Stimulated activated CD4-positive, alpha-beta T cell treated with anti-CD3 and anti-CD28 coated beads, Interleukin-1b, Interleukin-23, amount 100 ng/mL, for 48 hours (primary cell): Measurements from ENCODE around the gene STAT4.

Source experiments
- DNase-seq: peaks from one replicate; pipeline ENCODE4 v3.0.0-alpha.2; 2020

The STAT4 gene

DNA sequence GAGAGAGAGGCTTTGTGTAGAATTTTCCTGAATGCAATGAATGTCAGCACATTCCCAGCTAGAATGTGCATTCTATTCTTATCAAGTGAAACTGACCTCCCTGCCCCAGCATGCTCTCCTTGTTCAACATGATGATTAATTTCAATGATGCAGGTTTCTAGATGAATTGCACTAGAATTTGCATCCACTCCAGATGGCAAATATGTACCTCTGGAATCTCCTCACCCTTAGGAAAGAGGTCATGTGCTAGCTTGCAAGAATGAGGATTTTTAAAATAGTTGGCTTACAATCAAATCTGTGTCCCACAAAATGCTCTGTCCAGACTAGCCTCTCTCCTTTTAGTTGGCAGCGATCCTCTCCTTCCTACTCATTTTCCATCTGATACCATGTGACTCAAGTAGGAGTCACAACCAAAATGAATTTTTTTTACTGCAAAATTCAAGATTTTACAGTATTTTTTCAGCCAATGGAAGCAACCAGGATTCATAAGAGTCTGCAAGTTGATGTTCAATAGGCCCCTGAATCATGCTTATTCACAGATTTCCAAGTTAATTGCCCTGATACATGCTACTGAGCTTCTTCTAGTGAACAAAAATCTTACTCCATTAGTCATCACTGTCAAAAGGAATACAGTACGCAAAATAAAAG lies 21.0 kb upstream of the STAT4 start:
- no peak for DNase-seq

DNA sequence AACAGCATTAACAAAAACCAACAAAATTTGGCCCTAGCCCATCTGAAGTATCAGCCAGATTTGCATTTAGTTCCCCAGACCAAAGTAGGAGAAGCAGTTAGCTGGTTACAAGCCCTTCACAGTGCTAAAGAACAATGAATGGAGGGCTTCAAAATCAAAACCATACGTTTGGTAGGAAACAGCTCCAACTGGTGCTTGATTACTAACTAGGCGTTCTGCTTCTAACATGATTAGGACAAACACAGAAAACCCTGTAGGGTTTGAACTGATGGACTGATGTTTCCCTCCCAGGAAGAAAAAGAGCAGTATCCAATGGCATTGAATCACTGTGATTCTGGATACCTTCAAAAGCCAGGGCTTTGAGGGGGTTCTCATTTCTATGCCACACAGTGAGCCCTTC lies 20.5 kb upstream of the STAT4 start:
- no peak for DNase-seq

DNA sequence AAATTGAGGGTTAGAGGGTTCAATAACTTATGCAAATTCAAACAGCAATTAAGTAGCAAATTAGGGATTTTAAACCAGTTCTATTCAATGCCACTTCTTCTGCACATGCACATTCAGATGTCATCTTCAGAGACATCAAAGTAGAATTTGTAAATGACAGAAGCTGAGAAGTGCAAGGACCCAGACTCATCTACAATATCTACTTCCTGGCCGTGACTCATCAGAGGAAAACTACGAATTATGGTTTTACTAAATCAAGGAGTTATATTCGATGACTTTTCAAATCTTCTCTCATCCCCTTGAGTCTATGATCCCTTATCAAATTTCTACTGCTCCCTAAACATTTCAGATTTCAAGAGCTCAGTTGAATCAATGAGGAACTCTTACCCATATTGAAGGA lies 20.0 kb upstream of the STAT4 start:
- no peak for DNase-seq

DNA sequence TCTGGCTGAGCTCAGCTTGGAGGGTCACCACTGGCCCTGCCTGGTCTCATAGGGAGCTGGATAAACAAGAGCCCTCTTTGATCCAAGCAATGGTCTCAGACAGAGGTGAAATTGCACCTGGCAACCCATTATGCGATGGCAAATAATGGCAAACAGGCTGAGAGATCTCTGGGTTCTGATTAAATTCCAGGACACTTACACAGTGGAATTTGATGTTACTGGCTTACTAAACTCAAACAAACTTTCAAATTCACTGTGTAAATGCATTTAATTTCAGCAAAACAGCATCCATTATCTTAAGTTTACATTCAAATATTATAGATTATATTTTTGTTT lies 19.5 kb upstream of the STAT4 start:
- DNase-seq: no peak

DNA sequence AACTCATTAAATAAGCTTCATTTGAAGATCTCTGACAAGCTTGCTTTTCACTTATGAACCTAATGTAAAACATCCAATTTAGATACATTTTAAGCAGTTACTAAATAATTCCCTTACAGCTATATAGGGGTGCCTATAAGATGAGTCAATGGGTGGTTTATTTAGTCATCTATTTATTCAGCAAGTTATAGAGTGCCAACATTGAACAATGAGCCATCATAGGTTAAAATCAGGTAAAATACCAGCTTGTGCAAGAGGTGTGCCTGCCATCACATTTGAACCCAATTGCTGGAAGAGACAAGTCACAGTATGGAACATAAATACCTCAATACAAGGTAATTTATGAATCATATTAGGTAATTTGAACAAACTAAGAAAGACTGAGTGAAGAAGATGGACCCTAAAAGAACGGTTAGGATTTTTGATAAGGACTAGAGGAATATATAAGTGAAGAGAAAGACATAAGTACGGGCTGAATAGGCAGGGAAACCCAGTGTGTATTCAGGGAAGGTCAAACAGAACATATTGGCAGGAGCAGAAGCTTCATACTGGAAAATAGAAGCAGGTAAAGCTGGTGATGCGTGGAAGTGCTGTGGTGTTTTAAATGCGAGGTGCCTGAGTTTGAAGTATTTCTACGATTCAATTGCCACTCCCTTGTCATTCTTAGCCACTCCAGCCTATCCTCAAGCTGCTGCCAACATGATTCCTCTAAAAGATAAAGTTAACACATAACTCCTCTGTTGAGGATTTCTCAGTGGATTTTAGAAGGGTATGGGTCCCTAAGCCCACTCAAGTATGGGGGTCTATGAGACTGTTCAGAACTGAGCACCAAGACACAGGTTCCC lies 18.9 kb upstream of the STAT4 start:
- no peak for DNase-seq

DNA sequence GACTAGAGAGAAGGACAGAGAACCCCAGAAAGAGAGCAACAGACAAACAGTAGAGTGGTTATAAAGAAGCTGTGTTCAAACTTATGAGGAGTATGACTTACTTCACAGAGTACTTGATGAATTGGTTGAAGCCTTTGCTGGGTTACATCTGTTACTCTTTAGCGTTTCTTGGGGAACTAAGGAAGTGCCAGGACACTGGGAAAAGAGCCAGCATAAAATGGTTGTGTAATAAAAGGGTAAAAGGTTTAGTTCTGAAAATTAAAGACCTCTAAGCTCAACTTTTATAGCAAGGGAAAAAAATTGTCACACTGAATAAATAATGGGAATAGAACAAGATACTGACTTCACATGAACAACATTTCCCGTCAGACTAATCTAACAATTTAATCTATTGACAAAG lies 17.0 kb upstream of the STAT4 start:
- no peak for DNase-seq

DNA sequence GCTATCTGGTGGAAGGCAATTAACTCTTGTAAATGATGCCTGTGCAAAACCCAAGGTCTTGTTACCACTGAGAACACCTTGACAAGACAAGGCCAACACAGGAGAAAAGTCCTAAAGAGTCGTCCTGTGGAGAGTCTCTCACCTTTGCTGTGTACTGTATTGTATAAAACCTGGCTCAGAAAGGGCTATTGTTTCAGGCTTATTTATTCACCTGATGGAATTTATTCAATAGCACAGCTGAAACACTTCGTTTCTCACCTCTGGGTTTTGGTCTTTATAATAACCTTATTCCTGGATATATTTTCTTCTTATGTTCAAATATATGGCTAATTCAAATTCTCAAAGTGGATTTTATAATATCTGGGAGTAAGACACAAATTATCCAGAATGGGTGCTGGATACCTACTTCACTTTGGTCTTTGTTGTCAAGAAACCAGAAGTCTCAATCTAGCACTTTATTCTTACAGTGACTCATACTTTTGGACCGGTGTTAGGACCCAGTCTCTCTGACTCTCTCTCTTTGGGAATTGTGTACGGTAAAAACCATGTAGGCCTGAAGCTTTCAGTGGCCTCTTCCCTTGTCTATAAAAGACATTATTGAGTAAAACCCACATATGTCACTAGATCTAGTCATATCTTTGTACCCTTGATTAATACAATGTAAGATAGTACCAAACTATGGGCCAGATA lies 16.1 kb upstream of the STAT4 start:
- DNase-seq: no peak

DNA sequence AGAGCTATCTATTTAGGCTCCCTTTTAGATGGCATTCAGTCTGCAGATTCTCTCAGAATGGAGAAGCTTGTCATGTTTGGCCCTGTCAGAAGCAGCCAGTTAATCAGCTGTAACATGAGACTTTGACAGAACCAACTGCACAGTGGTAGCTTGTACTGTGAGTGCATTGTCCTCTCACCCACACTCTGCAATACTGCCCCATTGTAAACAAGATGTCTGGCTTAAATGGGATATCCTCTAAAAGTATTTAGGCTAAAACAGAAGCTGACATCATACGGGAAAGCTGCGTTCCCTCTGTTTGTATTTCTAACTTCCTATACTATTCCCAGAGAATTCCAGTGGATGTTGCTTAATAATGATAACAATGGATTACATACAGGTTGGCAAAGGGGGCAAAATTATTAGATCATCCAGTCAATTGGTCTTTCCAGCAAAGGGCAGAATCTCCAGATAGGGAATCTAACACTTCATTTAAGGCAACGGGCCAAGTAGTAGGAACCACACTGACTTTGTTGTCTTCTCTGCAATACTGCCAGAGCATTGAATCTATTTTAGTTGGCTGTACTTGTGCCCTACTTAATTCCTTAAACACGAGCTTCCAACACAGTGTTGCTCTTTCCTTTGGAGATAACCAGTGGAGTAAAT lies 15.4 kb upstream of the STAT4 start:
- no peak for DNase-seq

DNA sequence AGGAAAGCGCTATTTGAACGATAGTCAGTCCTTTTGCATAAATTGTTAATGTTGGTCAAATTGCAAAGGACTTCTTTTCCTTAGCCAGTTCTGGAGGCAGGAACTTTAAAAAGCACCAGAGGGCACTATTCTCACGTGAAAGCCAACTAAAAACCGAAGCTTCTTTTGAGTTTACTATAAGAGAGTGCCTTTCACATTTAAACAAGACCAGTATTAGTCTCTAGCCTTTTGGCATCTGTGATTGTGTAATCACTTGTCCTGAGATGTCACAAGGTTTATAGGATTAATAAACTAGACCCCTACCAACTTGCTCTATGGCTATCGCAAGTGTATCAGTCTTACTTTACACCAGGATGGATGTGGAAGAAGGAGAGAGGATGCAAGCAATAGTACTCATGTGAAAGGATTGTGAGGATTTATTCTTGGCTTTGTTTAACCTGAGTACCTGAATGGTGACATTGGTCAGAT lies 14.4 kb upstream of the STAT4 start:
- DNase-seq: no peak

DNA sequence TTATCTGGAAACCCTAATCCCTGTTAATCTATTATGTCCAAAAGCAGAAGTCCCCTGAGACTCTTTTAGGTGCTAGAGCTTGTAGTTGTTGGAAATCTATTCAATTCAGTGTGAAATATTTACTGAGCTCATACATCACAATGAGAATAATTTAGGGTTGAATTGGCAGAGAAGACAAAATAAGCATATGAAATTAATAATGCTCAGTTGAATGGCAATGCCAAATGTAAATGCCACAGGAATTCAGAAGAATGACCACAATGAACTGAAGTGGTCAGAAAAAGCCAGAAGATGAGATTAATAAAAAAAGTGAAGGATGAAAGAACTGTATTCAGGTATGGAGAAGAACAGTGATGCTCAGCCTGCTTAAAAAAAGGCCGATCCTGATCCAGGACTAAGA lies 8.0 kb upstream of the STAT4 start:
- no peak for DNase-seq

DNA sequence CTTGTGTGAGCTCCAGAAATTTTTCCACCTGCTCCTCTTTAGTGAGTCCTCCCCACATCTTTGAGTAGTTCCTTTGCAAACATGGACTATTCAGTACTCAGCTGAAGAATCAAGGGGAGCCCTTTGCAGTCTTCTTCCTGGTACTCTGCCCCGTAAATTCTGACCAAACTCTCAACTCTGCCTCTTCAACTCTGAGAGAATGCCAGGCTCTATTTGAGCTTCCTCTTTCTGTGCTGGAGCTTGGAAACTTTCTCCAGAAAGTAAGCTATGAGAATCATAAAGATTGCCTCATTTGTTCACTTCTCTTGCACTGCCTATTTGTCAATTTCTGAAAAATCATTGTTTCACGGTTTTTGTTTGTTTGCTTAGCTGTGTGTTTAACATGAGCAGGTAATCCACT lies 7.4 kb upstream of the STAT4 start:
- no peak for DNase-seq

DNA sequence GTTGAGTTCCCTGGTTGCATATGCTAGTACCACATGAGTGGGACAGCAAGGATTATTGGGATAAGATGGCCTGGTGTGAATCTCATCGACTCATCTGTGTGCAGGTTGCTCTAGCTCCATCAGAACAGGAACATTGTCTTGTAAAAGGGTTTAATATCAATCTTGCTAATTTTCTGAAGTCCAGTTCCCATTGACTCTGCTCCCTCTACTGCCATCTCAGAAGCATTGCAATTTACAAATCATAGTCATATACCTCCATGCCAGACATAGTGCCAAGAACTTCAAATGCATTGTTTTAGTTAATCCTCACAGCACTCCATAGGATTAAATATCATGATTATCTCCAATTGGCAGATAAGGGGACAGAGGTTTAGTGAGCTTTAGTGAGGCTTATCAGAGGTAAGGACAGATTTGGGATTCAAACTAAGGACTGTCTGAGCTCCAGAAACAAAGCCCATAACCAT lies 4.8 kb upstream of the STAT4 start:
- no peak for DNase-seq

DNA sequence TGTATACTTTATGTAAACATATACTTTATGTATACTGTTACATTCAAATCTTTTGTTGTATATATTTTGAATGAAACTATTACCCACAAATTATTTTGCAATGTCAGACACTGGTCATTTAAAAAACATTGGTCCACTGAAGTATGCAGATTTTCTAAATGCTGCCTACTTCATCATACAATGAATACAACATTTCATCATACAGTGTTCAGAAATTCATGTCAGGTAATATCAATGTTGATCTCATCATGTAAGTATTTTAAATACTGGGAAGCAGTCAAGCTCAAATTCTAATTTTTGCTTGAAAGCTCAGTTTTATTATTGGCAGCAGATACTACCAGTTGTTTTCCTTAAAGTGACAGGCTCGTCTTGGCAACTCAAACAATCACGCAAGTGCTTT lies 2.9 kb upstream of the STAT4 start:
- DNase-seq: no peak

DNA sequence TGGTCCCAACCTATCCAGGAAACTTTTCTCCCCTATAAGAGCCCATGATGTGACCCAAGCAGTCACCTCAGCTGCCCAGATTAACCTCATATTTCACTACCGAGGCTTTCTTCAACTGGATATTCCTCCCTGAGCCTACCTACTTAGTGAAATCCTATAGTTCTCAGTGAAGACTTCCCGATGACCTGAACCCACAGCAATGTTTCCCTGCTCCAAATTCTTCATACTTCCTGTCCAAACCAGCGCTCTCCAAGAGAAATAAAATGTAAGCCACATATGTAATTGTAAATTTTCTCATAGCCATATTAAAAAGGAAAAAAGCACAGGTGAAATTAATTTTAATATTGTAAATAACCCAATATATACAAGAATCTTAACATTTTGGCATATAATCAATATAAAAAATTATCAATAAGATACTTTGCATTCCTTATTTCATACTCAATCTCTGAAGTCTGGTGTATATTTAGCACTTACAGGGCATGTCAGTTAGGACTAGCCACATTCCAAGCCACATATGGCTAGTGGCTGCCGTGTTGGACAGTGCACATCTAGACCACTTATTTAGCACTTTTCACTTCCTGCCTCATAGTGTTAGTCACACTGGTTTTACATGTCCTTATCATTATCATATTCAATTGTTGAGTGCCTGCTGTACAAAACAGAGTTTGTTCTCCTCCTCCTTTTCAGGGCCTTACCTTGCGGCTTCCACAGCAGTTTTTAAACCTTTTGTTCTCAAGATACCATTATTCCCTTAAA lies 1.9 kb upstream of the STAT4 start:
- DNase-seq: no peak

DNA sequence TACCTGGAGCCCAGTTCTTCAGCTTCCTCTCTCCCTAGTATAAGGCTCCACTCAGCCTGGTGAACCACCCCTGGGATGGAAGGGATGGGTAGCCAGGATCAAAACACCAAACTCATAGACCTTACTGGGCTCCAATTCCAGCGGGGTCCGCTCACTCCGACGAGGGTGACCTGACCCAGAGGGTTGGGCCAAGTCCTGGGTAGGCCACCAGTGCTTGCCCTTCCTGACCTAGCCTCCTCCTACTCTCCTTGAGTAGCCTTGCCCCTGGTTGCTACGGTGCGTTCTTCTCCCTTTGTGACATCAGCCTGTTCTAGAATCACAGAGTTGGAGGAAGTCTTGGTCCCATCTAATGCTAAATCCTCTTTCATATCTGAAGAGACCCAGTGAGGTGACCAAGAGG lies 537 bp upstream of the STAT4 start:
- no peak for DNase-seq

DNA sequence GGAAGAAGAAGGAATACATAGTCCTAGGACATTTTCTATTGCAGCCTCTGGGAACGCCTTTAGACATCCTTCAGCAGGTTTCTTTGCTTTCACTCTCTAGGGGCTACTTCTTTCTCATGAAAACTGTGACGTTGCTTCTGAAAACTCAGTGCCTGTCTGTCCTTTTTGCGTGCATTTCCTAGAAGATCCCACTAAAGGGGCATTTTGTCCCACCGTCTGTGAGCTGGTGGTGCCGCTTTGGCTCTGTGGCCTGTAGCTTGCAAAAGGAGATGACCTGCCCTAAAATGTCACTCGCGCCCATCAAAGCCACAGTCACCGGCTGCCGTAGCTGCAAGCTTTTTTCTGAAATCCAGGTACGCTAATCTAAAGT lies 579 bp downstream of the STAT4 start:
- DNase-seq: no peak

DNA sequence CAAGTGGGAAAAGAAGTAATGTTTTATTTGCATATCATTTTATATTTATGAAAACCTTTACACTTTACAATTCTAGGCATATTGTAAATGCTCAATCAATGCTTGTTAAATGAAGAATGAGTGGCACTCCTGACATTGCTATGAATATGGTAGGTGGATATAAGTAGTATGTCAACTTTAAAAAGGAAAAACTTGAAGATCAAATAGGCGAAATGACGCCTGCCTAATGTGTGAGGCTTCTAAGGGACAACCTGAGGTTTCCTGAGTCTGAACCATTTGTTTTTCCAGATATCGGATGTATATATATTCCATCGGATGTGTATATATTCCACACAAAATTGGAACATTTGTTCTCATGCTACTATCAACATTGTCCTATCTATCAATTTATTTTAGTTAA lies 1.4 kb downstream of the STAT4 start:
- no peak for DNase-seq

DNA sequence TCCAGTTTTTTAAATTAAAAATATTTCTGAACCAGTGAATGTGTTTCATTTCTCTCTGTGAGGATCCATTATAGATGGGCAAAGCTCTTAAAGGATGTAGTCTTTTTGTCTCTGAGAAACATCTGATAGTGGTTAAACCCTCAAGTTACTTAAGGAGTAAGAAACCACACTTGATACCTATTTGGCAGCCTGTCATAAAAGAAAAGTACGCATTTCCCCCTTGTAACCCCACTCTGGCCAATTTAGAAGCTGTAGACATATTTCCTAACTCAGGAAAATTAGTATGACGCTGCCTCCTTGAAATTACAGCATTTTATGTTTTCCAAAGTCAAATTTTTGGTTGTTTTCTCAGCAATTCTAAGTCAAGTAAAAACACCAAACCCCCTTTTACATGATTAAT lies 2.0 kb downstream of the STAT4 start:
- no peak for DNase-seq

DNA sequence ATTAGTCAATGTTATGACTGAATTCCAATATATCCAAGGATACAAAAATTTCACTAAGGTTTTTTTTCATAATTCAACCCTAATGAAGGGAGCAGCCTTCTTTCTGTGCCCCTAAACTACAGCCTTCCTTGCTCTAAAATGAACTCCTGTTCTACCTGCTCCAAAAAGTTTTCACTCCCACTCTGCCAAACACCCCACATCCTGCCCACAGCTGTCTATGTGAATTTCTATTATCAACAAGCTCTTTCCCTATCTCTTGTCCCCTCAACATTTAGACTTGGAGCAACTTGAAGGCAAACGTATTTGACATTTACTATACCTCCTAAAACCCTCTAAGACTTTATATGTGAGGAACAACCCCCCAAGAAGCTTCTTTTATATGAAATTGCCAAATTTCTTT lies 2.5 kb downstream of the STAT4 start:
- no peak for DNase-seq

DNA sequence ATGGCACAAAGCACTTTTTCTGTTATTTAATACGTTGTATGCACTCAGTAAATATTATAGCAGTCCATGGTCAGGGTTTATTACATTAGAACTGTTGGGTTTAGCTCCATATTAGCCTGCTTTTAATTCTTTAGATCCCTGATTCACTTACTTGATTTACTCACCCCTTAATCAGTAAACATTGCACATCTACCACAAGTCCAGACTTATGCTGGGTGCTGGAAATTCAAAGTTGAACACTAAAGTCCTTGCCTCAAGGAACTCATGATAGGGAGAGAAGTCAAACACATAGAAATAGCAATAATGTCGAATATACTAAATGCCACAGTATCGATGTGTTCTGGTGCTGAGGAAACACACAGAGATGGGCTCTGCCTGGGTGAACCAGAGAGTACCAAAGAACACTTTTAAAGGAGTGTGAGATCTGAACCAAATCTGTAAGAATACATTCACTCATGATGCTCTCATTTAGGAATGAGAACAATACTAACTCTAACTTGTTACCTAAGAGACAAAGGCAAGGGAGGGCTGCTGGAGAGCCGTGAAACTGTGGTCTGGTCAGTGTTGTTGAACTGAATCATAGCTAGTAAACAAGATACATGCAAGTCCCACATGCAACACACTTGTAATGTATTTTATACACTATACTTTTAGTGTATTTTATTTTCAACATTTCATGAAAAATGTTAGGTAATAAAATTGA lies 4.9 kb downstream of the STAT4 start:
- DNase-seq: no peak

DNA sequence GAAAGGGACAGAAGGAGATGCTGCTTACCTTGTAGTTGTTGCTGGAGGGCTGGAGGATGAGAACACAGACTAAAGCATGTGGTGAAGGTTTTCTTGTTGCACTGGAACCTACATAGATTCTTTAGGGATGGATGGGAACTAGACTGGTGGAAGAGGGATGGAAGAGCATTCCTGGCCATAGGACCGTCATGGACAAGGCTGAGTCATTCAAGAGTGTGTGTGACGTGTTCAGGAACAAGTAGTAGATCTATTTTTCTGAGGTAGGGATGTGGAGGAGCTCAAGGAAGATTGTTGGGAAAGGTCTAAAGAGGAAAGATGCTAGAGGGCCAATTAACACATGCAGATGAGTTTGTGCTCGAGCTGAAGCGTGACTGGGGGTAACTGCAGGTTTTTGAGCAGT lies 6.6 kb downstream of the STAT4 start:
- DNase-seq: no peak

DNA sequence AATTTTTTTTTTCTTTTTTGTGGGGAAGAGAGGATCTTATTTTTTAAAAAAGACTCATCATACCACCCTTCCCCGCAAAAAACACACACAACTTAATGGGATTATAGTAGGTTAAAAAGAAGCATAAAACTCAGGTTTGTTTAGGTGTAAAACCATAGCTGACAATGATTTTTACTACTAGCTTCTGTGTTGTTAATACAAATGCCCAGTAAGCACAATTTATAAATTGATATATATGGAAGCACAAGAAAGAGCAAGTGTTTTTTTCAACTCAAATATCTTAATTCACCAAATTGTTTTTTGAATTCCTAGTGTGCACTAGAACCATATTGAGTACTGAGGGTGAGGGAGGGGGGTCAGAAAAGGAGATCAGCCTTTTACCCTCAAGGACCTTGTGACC lies 7.0 kb downstream of the STAT4 start:
- DNase-seq: no peak
